SK-N-SH treated with all-trans-retinoic acid at 6 μM for 48 hours (cell line): ENCODE data around the gene PKN2.
"Not testable (repeated sequence)": the region's sequence is repeated elsewhere in the genome, so short reads cannot be mapped to it uniquely, and the experiment has no call there.

Source experiments
- ATAC-seq: fragments of 200-7000 bp; cut with Tn5 transposase; 3 replicates; pipeline ENCODE4 v1.9.1; 2020; ENCODE audit warnings: mild to moderate bottlenecking, moderate library complexity
- ARNTL ChIP-seq: fragments of 450-650 bp; formaldehyde crosslinking; IDR thresholded peaks from 2 replicates; pipeline ENCODE4 v1.5.0; 2020; ENCODE audit warnings: low read depth, mild to moderate bottlenecking, moderate library complexity, borderline replicate concordance
- BACH2 ChIP-seq: fragments of 250-450 bp; sonication (Bioruptor Pico); IDR thresholded peaks from 2 replicates; pipeline ENCODE4 v1.9.0; 2021; ENCODE audit warnings: mild to moderate bottlenecking, borderline replicate concordance
- CSDC2 ChIP-seq: fragments of 250-450 bp; sonication (Bioruptor Pico); IDR thresholded peaks from 2 replicates; pipeline ENCODE4 v1.5.0; 2020; ENCODE audit warnings: mild to moderate bottlenecking, moderate library complexity
- CSRNP3 ChIP-seq: fragments of 250-450 bp; sonication (Bioruptor Pico); IDR thresholded peaks from 2 replicates; pipeline ENCODE4 v1.5.1; 2021; ENCODE audit warnings: mild to moderate bottlenecking, moderate library complexity
- ESRRG ChIP-seq: fragments of 250-450 bp; sonication (Bioruptor Pico); IDR thresholded peaks from 2 replicates; pipeline ENCODE4 v1.6.1; 2021; ENCODE audit warnings: mild to moderate bottlenecking
- GLIS3 ChIP-seq: fragments of 250-450 bp; sonication (Bioruptor Pico); IDR thresholded peaks from 2 replicates; pipeline ENCODE4 v1.5.0; 2020; ENCODE audit warnings: mild to moderate bottlenecking, moderate library complexity
- ISL1 ChIP-seq: fragments of 250-450 bp; sonication (Bioruptor Pico); IDR thresholded peaks from 2 replicates; pipeline ENCODE4 v2.1.2; 2022; ENCODE audit warnings: mild to moderate bottlenecking, moderate library complexity
- OSR1 ChIP-seq: fragments of 250-450 bp; sonication (Bioruptor Pico); IDR thresholded peaks from 2 replicates; pipeline ENCODE4 v1.8.0; 2022; ENCODE audit warnings: moderate library complexity, mild to moderate bottlenecking, inconsistent platforms
- PATZ1 ChIP-seq: fragments of 250-450 bp; sonication (Bioruptor Pico); IDR thresholded peaks from 2 replicates; pipeline ENCODE4 v1.8.0; 2020; ENCODE audit warnings: mild to moderate bottlenecking, moderate library complexity, borderline replicate concordance
- POU6F1 ChIP-seq: fragments of 250-450 bp; sonication (Bioruptor Pico); IDR thresholded peaks from 2 replicates; pipeline ENCODE4 v1.8.0; 2021; ENCODE audit warnings: low read depth, mild to moderate bottlenecking, moderate library complexity, borderline replicate concordance
- PPARA ChIP-seq: fragments of 250-450 bp; sonication (Bioruptor Pico); IDR thresholded peaks from 2 replicates; pipeline ENCODE4 v1.5.0; 2020; ENCODE audit warnings: mild to moderate bottlenecking, borderline replicate concordance
- RARB ChIP-seq: fragments of 250-450 bp; sonication (Bioruptor Pico); IDR thresholded peaks from 2 replicates; pipeline ENCODE4 v1.8.0; 2021; ENCODE audit warnings: mild to moderate bottlenecking, moderate library complexity
- TCF4 ChIP-seq: fragments of 250-450 bp; sonication (Bioruptor Pico); IDR thresholded peaks from 2 replicates; pipeline ENCODE4 v1.8.0; 2021; ENCODE audit warnings: mild to moderate bottlenecking, moderate library complexity, borderline replicate concordance
- TOX ChIP-seq: fragments of 250-450 bp; sonication (Bioruptor Pico); IDR thresholded peaks from 2 replicates; pipeline ENCODE4 v1.8.0; 2021; ENCODE audit warnings: mild to moderate bottlenecking, moderate library complexity, borderline replicate concordance
- TSHZ2 ChIP-seq: fragments of 250-450 bp; sonication (Bioruptor Pico); IDR thresholded peaks from 2 replicates; pipeline ENCODE4 v1.5.0; 2020; ENCODE audit warnings: mild to moderate bottlenecking, moderate library complexity
- ZC3H10 ChIP-seq: fragments of 250-450 bp; sonication (Bioruptor Pico); IDR thresholded peaks from 2 replicates; pipeline ENCODE4 v1.5.1; 2021; ENCODE audit warnings: mild to moderate bottlenecking, moderate library complexity
- ZFP30 ChIP-seq: fragments of 450-650 bp; formaldehyde crosslinking; IDR thresholded peaks from 2 replicates; pipeline ENCODE4 v1.5.0; 2022; ENCODE audit warnings: mild to moderate bottlenecking, moderate library complexity
- ZNF565 ChIP-seq: fragments of 450-650 bp; formaldehyde crosslinking; conservative IDR thresholded peaks from 2 replicates; pipeline ENCODE4 v1.5.0; 2020; ENCODE audit warnings: low read depth, mild to moderate bottlenecking, moderate library complexity
- ZNF70 ChIP-seq: fragments of 450-650 bp; formaldehyde crosslinking; IDR thresholded peaks from 2 replicates; pipeline ENCODE4 v1.5.0; 2020; ENCODE audit warnings: mild to moderate bottlenecking, moderate library complexity
- ZNF8 ChIP-seq: fragments of 450-650 bp; formaldehyde crosslinking; IDR thresholded peaks from 2 replicates; pipeline ENCODE4 v1.5.0; 2020; ENCODE audit warnings: mild to moderate bottlenecking, moderate library complexity

Gene PKN2

GRCh38 chr1:88867743-88868521 is 183.9 kb downstream of the PKN2 start (continued):
- TF ChIP-seq CSRNP3 (CRISPR knock-in tag), result no peak

GRCh38 chr1:88869644-88870043 is 185.6 kb downstream of the PKN2 start:
- ATAC-seq, result not testable (repeated sequence)

GRCh38 chr1:88873737-88874349 is 189.8 kb downstream of the PKN2 start:
- ATAC-seq, result no peak
- TF ChIP-seq PATZ1 (CRISPR knock-in tag) (no peak), ZNF70 (CRISPR knock-in tag) (no peak), ZC3H10 (no peak), ZNF8 (CRISPR knock-in tag) (no peak), TSHZ2 (CRISPR knock-in tag) (no peak), CSDC2 (CRISPR knock-in tag) (no peak), ZNF565 (no peak), BACH2 (CRISPR knock-in tag) (no peak), GLIS3 (CRISPR knock-in tag) (no peak), ZFP30 (CRISPR knock-in tag) (no peak), TCF4 (no peak), ISL1 (CRISPR knock-in tag) (no peak), TOX (CRISPR knock-in tag) (no peak), POU6F1 (no peak), OSR1 (CRISPR knock-in tag) (no peak)

GRCh38 chr1:88875595-88875994 is 191.5 kb downstream of the PKN2 start:
- no peak for ATAC-seq
- TF ChIP-seq CSRNP3 (CRISPR knock-in tag) (no peak), POU6F1 (no peak), ISL1 (CRISPR knock-in tag) (no peak), ZNF8 (CRISPR knock-in tag) (no peak), RARB (no peak), PPARA (CRISPR knock-in tag) (no peak), ZNF565 (no peak), PATZ1 (CRISPR knock-in tag) (no peak), ZC3H10 (no peak), ARNTL (CRISPR knock-in tag) (no peak), TCF4 (no peak), ZNF70 (CRISPR knock-in tag) (no peak), CSDC2 (CRISPR knock-in tag) (no peak), ESRRG (CRISPR knock-in tag) (no peak)
